Activated CD4-positive, alpha-beta T cell treated with anti-CD3 and anti-CD28 coated beads, Interleukin-2, amount 10 ng/mL, durations not matched to agents 24 days and 14 days (primary cell): ENCODE data around the gene COQ8A. TPM values are rescaled to one million over a fixed set of nuclear protein-coding genes. Genes with fewer than 3 reads are reported as not detected.
"Not testable (repeated sequence)": the region's sequence is repeated elsewhere in the genome, so short reads cannot be mapped to it uniquely, and the experiment has no call there.

Experiments used
- DNase-seq: peaks from one replicate; pipeline ENCODE4 v3.0.0; 2022
- H3K27ac Mint-ChIP-seq: one replicate; pipeline ENCODE4 v1.8.0; 2022; ENCODE audit warnings: mild to moderate bottlenecking, mixed read lengths
- H3K27me3 Mint-ChIP-seq: one replicate; pipeline ENCODE4 v1.8.0; 2022; ENCODE audit warnings: mixed read lengths
- H3K36me3 Mint-ChIP-seq: one replicate; pipeline ENCODE4 v1.8.0; 2022; ENCODE audit warnings: low read depth, mild to moderate bottlenecking, mixed read lengths
- H3K4me1 Mint-ChIP-seq: one replicate; pipeline ENCODE4 v1.8.0; 2021; ENCODE audit warnings: mixed read lengths
- H3K4me3 Mint-ChIP-seq: one replicate; pipeline ENCODE4 v1.8.0; 2022; ENCODE audit warnings: mild to moderate bottlenecking, moderate library complexity, mixed read lengths
- H3K9me3 Mint-ChIP-seq: one replicate; pipeline ENCODE4 v1.8.0; 2021; ENCODE audit warnings: mixed read lengths
- intact Hi-C: fragments of 100-400 bp; cut with micrococcal nuclease; formaldehyde crosslinking; loops from one replicate; pipeline ENCODE4 v1.15.1; 2023
- total RNA-seq: library from RNA; stranded (reverse); gene quantifications from 2 replicates; pipeline ENCODE4 v1.2.3, GENCODE V29; 2022

The COQ8A gene
- total RNA-seq, 1 donor from 2014 or later: 35.3 TPM

- Mint-ChIP-seq H3K36me3 (peaks cover 10% of the 10 kb centered on the region), H3K9me3 (peaks cover 5% of the 10 kb centered on the region), H3K4me3 (no peak overlapping the region), H3K27ac (no peak overlapping the region), H3K4me1 (peaks cover 12% of the 10 kb centered on the region), H3K27me3 (no peaks in the 10 kb centered on the region)
- DNase-seq: peak; percentile 54
- intact Hi-C loops: no loop called here
Observed at GRCh38 chr1:226950871-226951270, 10.8 kb downstream of the COQ8A start.

GRCh38 chr1:226951286-226952117 is 11.4 kb downstream of the COQ8A start:
- H3K4me1 Mint-ChIP-seq: peaks cover 11% of the 10 kb centered on the region
- no peak overlapping the region for H3K4me3 Mint-ChIP-seq
- intact Hi-C loops: no loop called here
- peak; percentile 47 for DNase-seq
- H3K36me3 Mint-ChIP-seq: peaks cover 11% of the 10 kb centered on the region
- no peak overlapping the region for H3K27ac Mint-ChIP-seq
- peaks cover 5% of the 10 kb centered on the region for H3K9me3 Mint-ChIP-seq
- no peaks in the 10 kb centered on the region for H3K27me3 Mint-ChIP-seq

GRCh38 chr1:226952118-226952441 is 12.0 kb downstream of the COQ8A start:
- intact Hi-C loops: no loop called here
- Mint-ChIP-seq H3K4me3 (no peak overlapping the region), H3K27ac (no peak overlapping the region), H3K4me1 (peaks cover 6% of the 10 kb centered on the region), H3K9me3 (peaks cover 5% of the 10 kb centered on the region), H3K27me3 (no peaks in the 10 kb centered on the region), H3K36me3 (peaks cover 11% of the 10 kb centered on the region)
- no peak for DNase-seq

- Mint-ChIP-seq H3K9me3 (peaks cover 8% of the 10 kb centered on the region), H3K27me3 (no peaks in the 10 kb centered on the region), H3K4me3 (no peak overlapping the region), H3K27ac (no peak overlapping the region), H3K4me1 (peaks cover 6% of the 10 kb centered on the region), H3K36me3 (peaks cover 17% of the 10 kb centered on the region)
- intact Hi-C loops: no loop called here
- DNase-seq: no peak
Observed at GRCh38 chr1:226953175-226953800, 13.2 kb downstream of the COQ8A start.

GRCh38 chr1:226954337-226954736 is 14.2 kb downstream of the COQ8A start:
- intact Hi-C loops: no loop called here
- Mint-ChIP-seq H3K27me3 (no peaks in the 10 kb centered on the region), H3K9me3 (peaks cover 9% of the 10 kb centered on the region), H3K27ac (no peak overlapping the region), H3K4me3 (no peak overlapping the region), H3K36me3 (peaks cover 19% of the 10 kb centered on the region), H3K4me1 (peaks cover 4% of the 10 kb centered on the region)
- no peak for DNase-seq

GRCh38 chr1:226954777-226955176 is 14.7 kb downstream of the COQ8A start:
- peaks cover 13% of the 10 kb centered on the region for H3K9me3 Mint-ChIP-seq
- no peak overlapping the region for H3K4me3 Mint-ChIP-seq
- peaks cover 23% of the 10 kb centered on the region for H3K36me3 Mint-ChIP-seq
- peaks cover 4% of the 10 kb centered on the region for H3K4me1 Mint-ChIP-seq
- intact Hi-C loops: no loop called here
- no peaks in the 10 kb centered on the region for H3K27me3 Mint-ChIP-seq
- H3K27ac Mint-ChIP-seq: no peak overlapping the region
- no peak for DNase-seq

- H3K4me1 Mint-ChIP-seq, H3K27ac Mint-ChIP-seq, intact Hi-C loops, DNase-seq, H3K27me3 Mint-ChIP-seq, H3K4me3 Mint-ChIP-seq: not testable (repeated sequence)
- H3K36me3 Mint-ChIP-seq: peaks cover 24% of the 10 kb centered on the region
- H3K9me3 Mint-ChIP-seq: peaks cover 13% of the 10 kb centered on the region
Observed at GRCh38 chr1:226955857-226956256, 15.8 kb downstream of the COQ8A start.

GRCh38 chr1:226956942-226957713 is 17.0 kb downstream of the COQ8A start:
- intact Hi-C loops: no loop called here
- no peak overlapping the region for H3K4me3 Mint-ChIP-seq
- H3K4me1 Mint-ChIP-seq: peaks cover 4% of the 10 kb centered on the region
- no peak for DNase-seq
- H3K27ac Mint-ChIP-seq: no peak overlapping the region
- H3K27me3 Mint-ChIP-seq: no peaks in the 10 kb centered on the region
- H3K36me3 Mint-ChIP-seq: peaks cover 24% of the 10 kb centered on the region
- H3K9me3 Mint-ChIP-seq: peaks cover 13% of the 10 kb centered on the region

- H3K4me1 Mint-ChIP-seq: peaks cover 5% of the 10 kb centered on the region
- peaks cover 24% of the 10 kb centered on the region for H3K36me3 Mint-ChIP-seq
- no peak overlapping the region for H3K27ac Mint-ChIP-seq
- H3K9me3 Mint-ChIP-seq: peaks cover 13% of the 10 kb centered on the region
- H3K4me3 Mint-ChIP-seq: no peak overlapping the region
- no peaks in the 10 kb centered on the region for H3K27me3 Mint-ChIP-seq
- DNase-seq: no peak
- intact Hi-C loops: no loop called here
Observed at GRCh38 chr1:226957714-226958113, 17.6 kb downstream of the COQ8A start.

GRCh38 chr1:226958300-226958699 is 18.2 kb downstream of the COQ8A start:
- H3K4me1 Mint-ChIP-seq: peaks cover 5% of the 10 kb centered on the region
- H3K27ac Mint-ChIP-seq: no peak overlapping the region
- H3K9me3 Mint-ChIP-seq: peaks cover 13% of the 10 kb centered on the region
- no peaks in the 10 kb centered on the region for H3K27me3 Mint-ChIP-seq
- H3K4me3 Mint-ChIP-seq: no peak overlapping the region
- peaks cover 24% of the 10 kb centered on the region for H3K36me3 Mint-ChIP-seq
- intact Hi-C loops: no loop called here
- DNase-seq: no peak

- Mint-ChIP-seq H3K4me1 (peaks cover 2% of the 10 kb centered on the region), H3K27ac (no peak overlapping the region), H3K4me3 (no peak overlapping the region), H3K36me3 (peaks cover 16% of the 10 kb centered on the region), H3K27me3 (no peaks in the 10 kb centered on the region), H3K9me3 (peaks cover 8% of the 10 kb centered on the region)
- intact Hi-C loops: no loop called here
- no peak for DNase-seq
Observed at GRCh38 chr1:226960256-226960655, 20.2 kb downstream of the COQ8A start.

GRCh38 chr1:226960944-226961765 is 21.1 kb downstream of the COQ8A start:
- peaks cover 13% of the 10 kb centered on the region for H3K36me3 Mint-ChIP-seq
- H3K9me3 Mint-ChIP-seq: peaks cover 8% of the 10 kb centered on the region
- H3K4me3 Mint-ChIP-seq: no peak overlapping the region
- H3K27ac Mint-ChIP-seq: peak overlapping the region; percentile 51
- no peaks in the 10 kb centered on the region for H3K27me3 Mint-ChIP-seq
- peaks cover 2% of the 10 kb centered on the region for H3K4me1 Mint-ChIP-seq
- intact Hi-C loops: no loop called here
- no peak for DNase-seq
